ENCODE results near the gene USP7. TPM values are rescaled to one million over a fixed set of nuclear protein-coding genes. Genes with fewer than 3 reads are reported as not detected.
"Not testable (repeated sequence)": the region's sequence is repeated elsewhere in the genome, so short reads cannot be mapped to it uniquely, and the experiment has no call there.

The USP7 gene
- total RNA-seq, 1 donor from 2014 or later = 57.9 TPM

DNA sequence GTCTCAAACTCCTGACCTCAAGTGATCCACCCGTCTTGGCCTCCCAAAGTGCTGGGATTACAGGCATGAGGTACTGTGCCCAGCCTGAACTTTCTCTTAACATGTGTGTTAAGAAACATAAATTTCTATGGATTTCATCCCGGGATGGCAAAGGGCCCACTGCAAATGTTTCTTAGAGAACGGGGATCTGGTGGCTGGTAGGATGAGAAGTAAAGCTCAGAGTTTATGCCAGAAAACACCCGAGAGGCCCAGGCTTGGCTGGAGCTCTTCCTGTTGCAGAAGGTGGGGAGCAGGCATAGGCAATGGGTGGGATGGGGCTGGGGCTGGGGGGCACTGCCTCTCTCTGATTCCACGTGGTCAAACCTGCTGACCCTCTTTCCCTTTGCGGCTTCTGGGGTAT, 89.3 kb downstream of the USP7 start:
- Histone ChIP-seq H3K9ac (ENCODE audit: low read depth in 1 of 3, low read length in 3 of 3) (no peak overlapping the region), H3K36me3 (ENCODE audit: control insufficient read depth in 3 of 3, insufficient read depth in 3 of 3, low read length in 3 of 3) (no peaks in the 10 kb centered on the region), H3K27me3 (ENCODE audit: control insufficient read depth in 3 of 3, insufficient read depth in 3 of 3, low read length in 3 of 3) (peaks cover 0 to 2% (median 0%) of the 10 kb centered on the region in 3 donors), H3K9me3 (ENCODE audit: control insufficient read depth in 3 of 3, low read length in 3 of 3) (no peaks in the 10 kb centered on the region), H3K4me3 (ENCODE audit: low read length in 3 of 3) (no peak overlapping the region), H3K27ac (ENCODE audit: low read depth, low read length) (no peak overlapping the region), H3K4me1 (ENCODE audit: control insufficient read depth in 3 of 3, insufficient read depth in 3 of 3, low read length in 3 of 3) (peaks cover 1 to 3% (median 1%) of the 10 kb centered on the region in 3 donors)

DNA sequence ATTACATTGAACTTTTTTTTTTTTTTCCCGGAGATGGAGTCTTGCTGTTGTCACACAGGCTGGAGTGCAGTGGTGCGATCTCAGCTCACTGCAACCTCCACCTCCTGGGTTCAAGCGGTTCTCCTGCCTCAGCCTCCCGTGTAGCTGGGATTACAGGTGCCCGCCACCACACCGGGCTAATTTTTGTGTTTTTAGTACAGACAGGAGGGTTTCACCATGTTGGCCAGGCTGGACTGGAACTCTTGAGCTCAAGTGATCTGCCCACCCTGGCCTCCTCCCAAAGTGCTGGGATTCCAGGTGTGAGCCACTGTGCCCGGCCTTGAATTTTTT, 89.9 kb downstream of the USP7 start:
- H3K9me3 ChIP-seq (ENCODE audit: control insufficient read depth in 3 of 3, low read length in 3 of 3); H3K27me3 ChIP-seq (ENCODE audit: control insufficient read depth in 3 of 3, insufficient read depth in 3 of 3, low read length in 3 of 3); H3K4me3 ChIP-seq (ENCODE audit: low read length in 3 of 3); H3K27ac ChIP-seq (ENCODE audit: low read depth, low read length); H3K9ac ChIP-seq (ENCODE audit: low read depth in 1 of 3, low read length in 3 of 3); H3K36me3 ChIP-seq (ENCODE audit: control insufficient read depth in 3 of 3, insufficient read depth in 3 of 3, low read length in 3 of 3); H3K4me1 ChIP-seq (ENCODE audit: control insufficient read depth in 3 of 3, insufficient read depth in 3 of 3, low read length in 3 of 3): not testable (repeated sequence)

GRCh38 chr16:8872967-8873865, 90.5 kb downstream of the USP7 start:
- H3K27me3 ChIP-seq (ENCODE audit: control insufficient read depth in 3 of 3, insufficient read depth in 3 of 3, low read length in 3 of 3) = peaks cover 0 to 3% (median 0%) of the 10 kb centered on the region in 3 donors
- no peaks in the 10 kb centered on the region for H3K9me3 ChIP-seq (ENCODE audit: control insufficient read depth in 3 of 3, low read length in 3 of 3)
- H3K36me3 ChIP-seq (ENCODE audit: control insufficient read depth in 3 of 3, insufficient read depth in 3 of 3, low read length in 3 of 3) = no peaks in the 10 kb centered on the region
- no peak overlapping the region for H3K9ac ChIP-seq (ENCODE audit: low read depth in 1 of 3, low read length in 3 of 3)
- H3K4me3 ChIP-seq (ENCODE audit: low read length in 3 of 3) = no peak overlapping the region
- peaks cover 2 to 4% (median 3%) of the 10 kb centered on the region in 3 donors for H3K4me1 ChIP-seq (ENCODE audit: control insufficient read depth in 3 of 3, insufficient read depth in 3 of 3, low read length in 3 of 3)
- H3K27ac ChIP-seq (ENCODE audit: low read depth, low read length) = no peak overlapping the region

- H3K4me3 ChIP-seq (ENCODE audit: low read length in 3 of 3) = no peak overlapping the region
- H3K36me3 ChIP-seq (ENCODE audit: control insufficient read depth in 3 of 3, insufficient read depth in 3 of 3, low read length in 3 of 3) = no peaks in the 10 kb centered on the region
- no peaks in the 10 kb centered on the region for H3K9me3 ChIP-seq (ENCODE audit: control insufficient read depth in 3 of 3, low read length in 3 of 3)
- no peak overlapping the region for H3K27ac ChIP-seq (ENCODE audit: low read depth, low read length)
- H3K4me1 ChIP-seq (ENCODE audit: control insufficient read depth in 3 of 3, insufficient read depth in 3 of 3, low read length in 3 of 3) = peaks cover 3 to 14% (median 12%) of the 10 kb centered on the region in 3 donors
- no peak overlapping the region for H3K9ac ChIP-seq (ENCODE audit: low read depth in 1 of 3, low read length in 3 of 3)
- peaks cover 8 to 15% (median 10%) of the 10 kb centered on the region in 3 donors for H3K27me3 ChIP-seq (ENCODE audit: control insufficient read depth in 3 of 3, insufficient read depth in 3 of 3, low read length in 3 of 3)
These were observed 91.6 kb downstream of the USP7 start for GRCh38 chr16:8872071-8872470.

GRCh38 chr16:8869988-8870241, 93.8 kb downstream of the USP7 start:
- not testable (repeated sequence) for H3K9me3 ChIP-seq (ENCODE audit: control insufficient read depth in 3 of 3, low read length in 3 of 3); H3K27ac ChIP-seq (ENCODE audit: low read depth, low read length); H3K9ac ChIP-seq (ENCODE audit: low read depth in 1 of 3, low read length in 3 of 3); H3K4me3 ChIP-seq (ENCODE audit: low read length in 3 of 3); H3K36me3 ChIP-seq (ENCODE audit: control insufficient read depth in 3 of 3, insufficient read depth in 3 of 3, low read length in 3 of 3)
- Histone ChIP-seq H3K27me3 (ENCODE audit: control insufficient read depth in 3 of 3, insufficient read depth in 3 of 3, low read length in 3 of 3) (peaks cover 13 to 35% (median 26%) of the 10 kb centered on the region in 3 donors), H3K4me1 (ENCODE audit: control insufficient read depth in 3 of 3, insufficient read depth in 3 of 3, low read length in 3 of 3) (peaks cover 20 to 30% (median 26%) of the 10 kb centered on the region in 3 donors)

- Histone ChIP-seq H3K27ac (ENCODE audit: low read depth, low read length) (no peak overlapping the region), H3K9ac (ENCODE audit: low read depth in 1 of 3, low read length in 3 of 3) (no peak overlapping the region), H3K9me3 (ENCODE audit: control insufficient read depth in 3 of 3, low read length in 3 of 3) (no peaks in the 10 kb centered on the region), H3K4me1 (ENCODE audit: control insufficient read depth in 3 of 3, insufficient read depth in 3 of 3, low read length in 3 of 3) (peaks cover 25 to 35% (median 32%) of the 10 kb centered on the region in 3 donors), H3K27me3 (ENCODE audit: control insufficient read depth in 3 of 3, insufficient read depth in 3 of 3, low read length in 3 of 3) (peaks cover 13 to 38% (median 31%) of the 10 kb centered on the region in 3 donors), H3K4me3 (ENCODE audit: low read length in 3 of 3) (peak overlapping the region; percentile 13 to 68 (median 62)), H3K36me3 (ENCODE audit: control insufficient read depth in 3 of 3, insufficient read depth in 3 of 3, low read length in 3 of 3) (no peaks in the 10 kb centered on the region)
These were observed 94.3 kb downstream of the USP7 start for GRCh38 chr16:8869212-8869987.

DNA sequence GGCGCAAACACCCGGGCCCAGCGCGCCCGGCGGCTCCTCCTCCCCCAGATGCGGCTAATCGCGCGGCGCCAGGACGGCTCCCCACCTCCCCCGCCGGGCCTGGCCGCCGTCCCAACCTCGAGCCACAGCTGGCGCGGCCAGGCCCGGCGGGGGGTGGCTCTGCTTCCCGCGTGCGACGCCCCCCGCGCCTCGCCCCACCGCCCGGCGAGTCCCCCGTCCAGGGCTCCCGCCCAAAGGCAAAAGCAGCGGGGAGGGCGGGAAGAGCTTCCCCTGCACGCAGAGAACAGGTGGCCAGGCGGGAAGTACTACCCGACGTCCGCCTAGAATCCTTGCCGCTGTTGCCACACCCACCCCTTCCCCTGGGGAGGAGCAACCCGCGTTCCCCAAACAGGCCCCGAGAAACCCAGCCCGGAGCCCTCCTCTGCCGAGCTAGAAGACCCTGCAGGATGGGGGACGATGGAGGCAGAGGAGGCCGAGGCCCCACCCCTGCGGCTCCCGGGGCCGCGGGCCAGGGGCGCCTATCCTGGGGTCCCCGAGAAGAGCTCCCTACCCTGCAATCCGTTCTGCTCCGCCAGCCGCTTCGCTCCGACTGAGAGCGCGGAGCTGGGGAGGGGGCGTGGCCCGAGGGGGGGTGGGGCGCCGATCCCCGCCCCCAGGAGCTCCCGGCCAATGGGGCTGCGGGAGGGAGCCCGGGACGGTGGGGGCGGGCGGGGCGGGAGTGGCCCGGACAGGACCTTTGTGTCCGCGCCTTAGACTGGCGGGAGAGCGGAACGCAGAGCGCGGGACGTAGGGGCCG, 95.1 kb downstream of the USP7 start, which contains the start of gene CARHSP1:
CARHSP1 (minus strand) TSS at position 591 of the 796 bp plus-strand sequence. CDS start 9,678 bp downstream, outside the sequence.
- Histone ChIP-seq H3K27ac (ENCODE audit: low read depth, low read length) (peak within 1 kb of the TSS; percentile 59), H3K9me3 (ENCODE audit: control insufficient read depth in 3 of 3, low read length in 3 of 3) (no peaks in the 10 kb centered on the region), H3K36me3 (ENCODE audit: control insufficient read depth in 3 of 3, insufficient read depth in 3 of 3, low read length in 3 of 3) (peaks cover 0 to 3% (median 0%) of the 10 kb centered on the region in 3 donors), H3K4me3 (ENCODE audit: low read length in 3 of 3) (peak within 1 kb of the TSS; percentile 68 to 83 (median 73)), H3K9ac (ENCODE audit: low read depth in 1 of 3, low read length in 3 of 3) (peak within 1 kb of the TSS; percentile 68 to 80 (median 68)), H3K4me1 (ENCODE audit: control insufficient read depth in 3 of 3, insufficient read depth in 3 of 3, low read length in 3 of 3) (peaks cover 33 to 43% (median 39%) of the 10 kb centered on the region in 3 donors), H3K27me3 (ENCODE audit: control insufficient read depth in 3 of 3, insufficient read depth in 3 of 3, low read length in 3 of 3) (peaks cover 13 to 44% (median 38%) of the 10 kb centered on the region in 3 donors)

GRCh38 chr16:8867932-8868415, 95.7 kb downstream of the USP7 start:
- Histone ChIP-seq H3K9ac (ENCODE audit: low read depth in 1 of 3, low read length in 3 of 3) (peak overlapping the region; percentile 68 to 80 (median 68)), H3K27ac (ENCODE audit: low read depth, low read length) (peak overlapping the region; percentile 59), H3K9me3 (ENCODE audit: control insufficient read depth in 3 of 3, low read length in 3 of 3) (no peaks in the 10 kb centered on the region), H3K4me1 (ENCODE audit: control insufficient read depth in 3 of 3, insufficient read depth in 3 of 3, low read length in 3 of 3) (peaks cover 38 to 48% (median 40%) of the 10 kb centered on the region in 3 donors), H3K27me3 (ENCODE audit: control insufficient read depth in 3 of 3, insufficient read depth in 3 of 3, low read length in 3 of 3) (peaks cover 13 to 44% (median 38%) of the 10 kb centered on the region in 3 donors), H3K4me3 (ENCODE audit: low read length in 3 of 3) (peak overlapping the region; percentile 68 to 83 (median 73)), H3K36me3 (ENCODE audit: control insufficient read depth in 3 of 3, insufficient read depth in 3 of 3, low read length in 3 of 3) (peaks cover 0 to 3% (median 0%) of the 10 kb centered on the region in 3 donors)

DNA sequence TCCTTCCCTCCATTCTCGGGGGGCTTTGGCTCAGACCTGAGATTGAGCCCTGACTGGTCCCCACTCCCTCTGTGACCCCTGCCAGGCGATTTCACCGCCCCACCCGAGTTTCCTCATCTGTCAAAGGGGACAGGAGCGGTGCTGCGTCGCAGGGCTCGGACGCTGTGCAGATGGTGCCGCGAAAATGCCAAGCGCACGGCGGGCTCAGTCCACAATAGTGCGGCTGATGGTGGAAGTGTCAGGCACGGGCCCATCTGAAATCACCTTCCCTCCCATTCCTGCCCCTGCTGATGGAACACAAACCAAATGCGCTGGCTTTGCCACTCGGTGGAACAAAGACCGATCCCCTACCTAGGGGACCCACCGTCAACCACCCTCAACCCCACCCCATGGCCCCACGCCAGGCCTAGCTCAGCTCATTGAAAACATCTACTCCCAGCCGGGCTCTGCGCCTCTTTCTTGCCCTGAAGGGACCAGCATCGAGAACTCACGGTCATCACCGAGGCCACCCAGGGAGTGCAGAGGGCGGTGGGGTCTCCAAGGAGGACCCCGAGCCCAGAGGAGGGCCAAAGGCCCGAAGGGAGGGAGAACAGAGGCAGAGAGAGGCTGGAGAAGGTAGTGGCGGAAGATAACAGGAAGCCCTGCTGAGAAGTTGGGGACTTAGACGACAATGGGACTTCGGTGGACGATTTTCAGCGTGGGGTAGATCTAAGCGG, 96.3 kb downstream of the USP7 start:
- H3K36me3 ChIP-seq (ENCODE audit: control insufficient read depth in 3 of 3, insufficient read depth in 3 of 3, low read length in 3 of 3) = peaks cover 0 to 3% (median 0%) of the 10 kb centered on the region in 3 donors
- peak overlapping the region; percentile 68 to 80 (median 68) for H3K9ac ChIP-seq (ENCODE audit: low read depth in 1 of 3, low read length in 3 of 3)
- H3K27me3 ChIP-seq (ENCODE audit: control insufficient read depth in 3 of 3, insufficient read depth in 3 of 3, low read length in 3 of 3) = peaks cover 13 to 44% (median 38%) of the 10 kb centered on the region in 3 donors
- no peaks in the 10 kb centered on the region for H3K9me3 ChIP-seq (ENCODE audit: control insufficient read depth in 3 of 3, low read length in 3 of 3)
- peaks cover 40 to 48% (median 44%) of the 10 kb centered on the region in 3 donors for H3K4me1 ChIP-seq (ENCODE audit: control insufficient read depth in 3 of 3, insufficient read depth in 3 of 3, low read length in 3 of 3)
- peak overlapping the region; percentile 68 to 83 (median 73) for H3K4me3 ChIP-seq (ENCODE audit: low read length in 3 of 3)
- peak overlapping the region; percentile 59 for H3K27ac ChIP-seq (ENCODE audit: low read depth, low read length)

Measured in skeletal muscle tissue (tissue), 4 donors.